ENCODE measurements around the gene PGA4.

GRCh38 chr11:61194169-61194671 lies 27.9 kb upstream of the PGA4 start:
- TF ChIP-seq POLR2A (IDR thresholded peaks at IDR 0.05) (no peak), CTCF (IDR thresholded peaks at IDR 0.05) (no peak)

Measured in lower leg skin (tissue), 3 donors.